Endothelial cell of umbilical vein (primary cell): ENCODE results near the gene MED25. TPM values are rescaled to one million over a fixed set of nuclear protein-coding genes. Genes with fewer than 3 reads are reported as not detected.

Experiments
- BruUV-seq: library from RNA; stranded (reverse); fragments of 400-500 nt; replicated peaks from 2 replicates; lab custom pipeline; 2021; lab: Mats Ljungman, UMichigan
- CTCF ChIA-PET: fragments of 300-600, 350-600 bp; sonication (Branson Sonifier 250); formaldehyde crosslinking; loops from one replicate; lab custom pipeline; 2021; ENCODE audit warnings: antibody characterized with exemption, inconsistent platforms; lab: Charles Lee
- POLR2A ChIA-PET: fragments of 300-600, 350-600 bp; sonication (Branson Sonifier 250); formaldehyde crosslinking; loops from one replicate; lab custom pipeline; 2021; ENCODE audit warnings: antibody characterized with exemption, inconsistent platforms; lab: Charles Lee
- DNase-seq: peaks from one replicate; pipeline ENCODE4 v3.0.0-alpha.2; 2011; ENCODE audit warnings: low read depth, low spot score
- FAIRE-seq: peaks from 2 replicates; lab custom pipeline; 2011; peaks lifted over from hg19 to GRCh38; lab: Jason Lieb, UNC
- H2AFZ ChIP-seq: 2 replicates; pipeline ENCODE4 v1.6.0; 2012; ENCODE audit warnings: low read depth, low read length, control low read depth, inconsistent platforms
- H3K27ac ChIP-seq: 2 replicates; pipeline ENCODE4 v1.5.1; 2011; ENCODE audit warnings: low read depth, mild to moderate bottlenecking, control low read depth, low read length, moderate library complexity; ENCODE audit not compliant: insufficient read depth
- H3K27me3 ChIP-seq, 2 experiments: 2 replicates each; pipeline versions ENCODE4 v1.6.0 to v1.6.1; 2011; ENCODE audit warnings: low read length in 2 of 2, mixed read lengths in 1 of 2; ENCODE audit not compliant: control insufficient read depth in 2 of 2, insufficient read depth in 2 of 2
- H3K36me3 ChIP-seq, 2 experiments: 2 replicates in 1 of 2; 3 replicates in 1 of 2; pipeline ENCODE4 v1.5.1; 2011; ENCODE audit warnings: low read length in 2 of 2, mild to moderate bottlenecking in 1 of 2, moderate library complexity in 1 of 2; ENCODE audit not compliant: control insufficient read depth in 2 of 2, insufficient read depth in 2 of 2; ENCODE audit errors: extremely low read depth in 1 of 2
- H3K4me1 ChIP-seq: 3 replicates; pipeline ENCODE4 v1.5.1; 2011; ENCODE audit warnings: mild to moderate bottlenecking, low read length; ENCODE audit not compliant: control insufficient read depth, insufficient read depth; ENCODE audit errors: extremely low read depth
- H3K4me2 ChIP-seq: 2 replicates; pipeline ENCODE4 v1.6.1; 2011; ENCODE audit warnings: low read length, control low read depth, mixed read lengths; ENCODE audit not compliant: insufficient read depth
- H3K4me3 ChIP-seq, 3 experiments: fragments of 200-600 bp in 1 of 3; sonication (generic), shearing (Covaris generic) in 1 of 3; replicated peaks in 1 of 3; 2 replicates each; pipeline ENCODE4 v1.5.1; 2011 to 2016; ENCODE audit warnings: control low read depth in 3 of 3, low read length in 3 of 3, mild to moderate bottlenecking in 2 of 3, inconsistent platforms in 1 of 3, low read depth in 1 of 3, moderate library complexity in 1 of 3; ENCODE audit not compliant: insufficient read depth in 1 of 3
- H3K79me2 ChIP-seq: 2 replicates; pipeline ENCODE4 v1.6.0; 2012; ENCODE audit warnings: low read length, inconsistent platforms; ENCODE audit not compliant: control insufficient read depth, insufficient read depth
- H3K9ac ChIP-seq: replicated peaks from 2 replicates; pipeline ENCODE3; 2011; ENCODE audit warnings: low read length, control low read depth; ENCODE audit not compliant: insufficient read depth; ENCODE audit errors: extremely low read depth
- H3K9me1 ChIP-seq: replicated peaks from 3 replicates; pipeline ENCODE4 v1.6.0; 2011; ENCODE audit warnings: mild to moderate bottlenecking, low read length; ENCODE audit not compliant: control insufficient read depth, insufficient read depth; ENCODE audit errors: extremely low read depth
- H3K9me3 ChIP-seq: replicated peaks from 2 replicates; pipeline ENCODE4 v1.5.1; 2012; ENCODE audit warnings: low read length, inconsistent platforms; ENCODE audit not compliant: control insufficient read depth, insufficient read depth
- H4K20me1 ChIP-seq: replicated peaks from 2 replicates; pipeline ENCODE3; 2011; ENCODE audit warnings: mild to moderate bottlenecking, low read length; ENCODE audit not compliant: control insufficient read depth, insufficient read depth; ENCODE audit errors: extremely low read depth
- EZH2 ChIP-seq: IDR thresholded peaks from 2 replicates; pipeline ENCODE4 v1.6.1; 2012; ENCODE audit warnings: borderline replicate concordance, low read depth, mild to moderate bottlenecking, moderate library complexity, low read length, inconsistent platforms; ENCODE audit not compliant: severe bottlenecking
- FOS ChIP-seq: IDR thresholded peaks from 2 replicates; pipeline ENCODE4 v1.6.1; 2011; ENCODE audit warnings: mild to moderate bottlenecking, low read length, moderate library complexity, borderline replicate concordance; ENCODE audit not compliant: insufficient read depth
- GATA2 ChIP-seq: IDR thresholded peaks from 2 replicates; pipeline ENCODE4 v1.7.0; 2011; ENCODE audit warnings: low read depth, mild to moderate bottlenecking, moderate library complexity, mixed read lengths, low read length; ENCODE audit not compliant: insufficient read length, insufficient read depth
- JUN ChIP-seq: IDR thresholded peaks from 2 replicates; pipeline ENCODE4 v1.6.1; 2011; ENCODE audit warnings: borderline replicate concordance, low read depth; ENCODE audit not compliant: insufficient read length, insufficient read depth
- MYC ChIP-seq: IDR thresholded peaks from one replicate; pipeline ENCODE4 v1.6.1; 2011; ENCODE audit warnings: mild to moderate bottlenecking, low read depth, low read length
- POLR2A ChIP-seq: IDR thresholded peaks from 2 replicates; pipeline ENCODE4 v1.6.1; 2012; ENCODE audit warnings: low read depth, mild to moderate bottlenecking, control low read depth, low read length
- POLR2AphosphoS5 ChIP-seq: IDR thresholded peaks from 2 replicates; pipeline ENCODE4 v1.6.1; 2012; ENCODE audit warnings: low read depth, mild to moderate bottlenecking, control low read depth, low read length, moderate library complexity; ENCODE audit not compliant: insufficient read depth
- dilution Hi-C: fragments of 300-500 bp; cut with MboI; formaldehyde crosslinking; loops from one replicate; pipeline ENCODE4 v1.15.0; 2019; ENCODE audit warnings: low sequenced_read_pairs; ENCODE audit not compliant: extremely low pct_ligation_motif_present
- intact Hi-C: fragments of 100-400 bp; cut with micrococcal nuclease; formaldehyde crosslinking; loops from one replicate; pipeline ENCODE4 v1.10.0; 2022
- polyA plus RNA-seq, 4 experiments: library from polyadenylated mRNA; depleted of rRNA in 3 of 4; stranded (reverse) in 3 of 4; unstranded in 1 of 4; fragments of >200 nt; gene quantifications; 2 replicates each; pipeline versions ENCODE4 v1.2.1 to v1.2.3, GENCODE V29; 2011 to 2012; ENCODE audit warnings: missing spikeins in 1 of 4
- total RNA-seq: library from RNA; stranded (reverse); gene quantifications from 2 replicates; pipeline ENCODE4 v1.2.3, GENCODE V29; 2021
- TF ChIP-seq, protein P1 (sequence below), 2 donors: IDR thresholded peaks; 1 replicate in 1 of 2; 2 replicates in 1 of 2; pipeline ENCODE4 v1.5.1; 2011; ENCODE audit warnings: low read length in 2 of 2, mild to moderate bottlenecking in 2 of 2, moderate library complexity in 2 of 2, control low read depth in 1 of 2, inconsistent platforms in 1 of 2, low read depth in 1 of 2; ENCODE audit not compliant: insufficient read depth in 1 of 2; ENCODE audit errors: extremely low read depth in 1 of 2
- TF ChIP-seq, protein P2 (sequence below): IDR thresholded peaks from 2 replicates; pipeline ENCODE4 v1.6.1; 2011; ENCODE audit not compliant: insufficient read depth, insufficient read length

The MED25 gene
- total and polyA plus RNA-seq, 2 donors (not counting 3 experiments of a cell fraction or from before 2014, with no cell fraction given), result 31.7 to 62.9 TPM

DNA sequence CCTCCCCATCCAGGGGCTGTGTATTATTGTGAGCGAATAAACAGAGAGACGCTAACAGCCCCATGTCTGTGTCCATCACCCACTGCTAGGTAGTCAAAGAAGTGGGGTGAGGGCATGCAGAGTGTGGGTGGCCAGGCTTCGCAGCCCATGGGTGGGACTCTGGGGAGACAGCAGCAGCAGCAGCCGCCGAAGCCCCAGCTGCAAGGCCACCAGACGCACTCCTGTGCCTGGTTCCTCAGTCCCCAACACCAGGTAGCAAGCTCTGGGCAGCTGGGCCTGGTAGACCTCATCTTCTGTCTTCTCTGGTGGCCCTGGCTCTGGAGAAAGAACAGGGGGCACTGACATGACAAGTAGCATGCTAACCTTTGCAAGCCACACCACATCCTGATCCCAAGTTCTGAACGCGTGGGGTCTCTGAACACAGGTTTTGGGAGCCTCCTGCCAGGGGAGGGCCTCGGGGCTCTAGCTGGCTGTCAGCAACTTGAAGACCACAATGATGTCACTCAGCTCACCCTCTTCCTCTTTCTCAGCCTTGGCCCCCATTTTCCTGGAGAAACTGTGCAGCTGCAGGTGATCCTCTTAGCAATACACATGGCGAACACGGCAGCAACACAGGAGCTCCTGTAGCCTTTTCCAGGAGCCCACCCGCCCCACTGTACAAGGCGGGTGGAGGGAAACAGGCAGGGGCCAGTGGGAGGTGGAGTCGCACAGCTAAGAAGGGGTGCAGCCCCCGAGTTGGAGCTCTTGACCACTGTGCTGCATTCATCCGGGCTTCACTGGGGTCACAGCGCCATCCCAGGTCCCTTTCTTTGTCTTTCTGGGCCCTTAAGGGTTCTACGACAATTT, 10.8 kb upstream of the MED25 start:
- POLR2A ChIA-PET, result no interaction called here
- H3K4me1 ChIP-seq, result peaks cover 8% of the 10 kb centered on the region

More for the DNA sequence above, 10.8 kb upstream of the MED25 start:
- Histone ChIP-seq H3K27me3 (no peaks in the 10 kb centered on the region), H3K36me3 (peaks cover 5 to 9% of the 10 kb centered on the region in 2 experiments), H4K20me1 (no peaks in the 10 kb centered on the region), H3K4me2 (no peak overlapping the region), H3K9me1 (no peaks in the 10 kb centered on the region), H3K79me2 (no peaks in the 10 kb centered on the region), H3K27ac (no peak overlapping the region), H3K9me3 (no peaks in the 10 kb centered on the region), H3K9ac (no peak overlapping the region), H3K4me3 (no peak overlapping the region), H2AFZ (no peak overlapping the region)
- DNase-seq (no peak), FAIRE-seq (no peak)
- TF ChIP-seq EZH2 (no peak), FOS (no peak), GATA2 (no peak), POLR2A (no peak), POLR2AphosphoS5 (no peak), MYC (no peak), JUN (no peak)
- TF ChIP-seq, protein P1, sequence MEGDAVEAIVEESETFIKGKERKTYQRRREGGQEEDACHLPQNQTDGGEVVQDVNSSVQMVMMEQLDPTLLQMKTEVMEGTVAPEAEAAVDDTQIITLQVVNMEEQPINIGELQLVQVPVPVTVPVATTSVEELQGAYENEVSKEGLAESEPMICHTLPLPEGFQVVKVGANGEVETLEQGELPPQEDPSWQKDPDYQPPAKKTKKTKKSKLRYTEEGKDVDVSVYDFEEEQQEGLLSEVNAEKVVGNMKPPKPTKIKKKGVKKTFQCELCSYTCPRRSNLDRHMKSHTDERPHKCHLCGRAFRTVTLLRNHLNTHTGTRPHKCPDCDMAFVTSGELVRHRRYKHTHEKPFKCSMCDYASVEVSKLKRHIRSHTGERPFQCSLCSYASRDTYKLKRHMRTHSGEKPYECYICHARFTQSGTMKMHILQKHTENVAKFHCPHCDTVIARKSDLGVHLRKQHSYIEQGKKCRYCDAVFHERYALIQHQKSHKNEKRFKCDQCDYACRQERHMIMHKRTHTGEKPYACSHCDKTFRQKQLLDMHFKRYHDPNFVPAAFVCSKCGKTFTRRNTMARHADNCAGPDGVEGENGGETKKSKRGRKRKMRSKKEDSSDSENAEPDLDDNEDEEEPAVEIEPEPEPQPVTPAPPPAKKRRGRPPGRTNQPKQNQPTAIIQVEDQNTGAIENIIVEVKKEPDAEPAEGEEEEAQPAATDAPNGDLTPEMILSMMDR (IDR thresholded peaks at IDR 0.05; ENCODE audit: extremely low read depth in 1 of 2, insufficient read depth in 1 of 2, low read depth in 1 of 2, low read length in 2 of 2), result no peak
- TF ChIP-seq, protein P2, sequence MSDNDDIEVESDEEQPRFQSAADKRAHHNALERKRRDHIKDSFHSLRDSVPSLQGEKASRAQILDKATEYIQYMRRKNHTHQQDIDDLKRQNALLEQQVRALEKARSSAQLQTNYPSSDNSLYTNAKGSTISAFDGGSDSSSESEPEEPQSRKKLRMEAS, result no peak
- intact Hi-C loops, result loop anchor here (5.0 kb wide), 2 partner anchors 120 to 310 kb away; partner anchors contain the start of genes ADM5 and RPS11
- dilution Hi-C loops, result no loop called here
- CTCF ChIA-PET, result no interaction called here
- BruUV-seq, result no TSS peak
